SK-N-SH (cell line): ENCODE measurements around the gene MPPED2. TPM values are rescaled to one million over a fixed set of nuclear protein-coding genes. Genes with fewer than 3 reads are reported as not detected.

Source experiments
- CTCF ChIA-PET: fragments of 300-600, 350-600 bp; formaldehyde crosslinking; extraction: SDS; loops from one replicate; lab custom pipeline; 2021; lab: Yijun Ruan, JAX
- POLR2A ChIA-PET: fragments of 350-600 bp; sonication (Branson Sonifier 250); formaldehyde crosslinking; extraction: SDS; loops from one replicate; lab custom pipeline; 2020; ENCODE audit warnings: antibody characterized with exemption, inconsistent platforms; lab: Yijun Ruan, JAX
- DNase-seq: peaks from one replicate; pipeline ENCODE4 v3.0.0; 2012
- H2AFZ ChIP-seq: fragments of 200-600 bp; sonication (generic); 2 replicates; pipeline ENCODE4 v1.8.1; 2016; ENCODE audit warnings: antibody characterized with exemption, mild to moderate bottlenecking, low read depth
- H3F3A ChIP-seq: fragments of 200-600 bp; sonication (generic); replicated peaks from 2 replicates; pipeline ENCODE3; 2016; ENCODE audit warnings: antibody characterized with exemption, mild to moderate bottlenecking; ENCODE audit not compliant: insufficient read depth
- H3K27ac ChIP-seq, 2 experiments: fragments of 200-500 bp in 1 of 2; fragments of 200-600 bp in 1 of 2; sonication (Bioruptor generic) in 1 of 2; sonication (generic), shearing (Covaris generic) in 1 of 2; 2 replicates each; pipeline versions ENCODE4 v1.5.1 to v1.6.1; 2014 to 2016; ENCODE audit warnings: low read depth in 2 of 2, inconsistent platforms in 1 of 2, low read length in 1 of 2, mild to moderate bottlenecking in 1 of 2, mixed read lengths in 1 of 2
- H3K27me3 ChIP-seq: fragments of 200-600 bp; sonication (generic), shearing (Covaris generic); 2 replicates; pipeline ENCODE4 v1.6.1; 2016; ENCODE audit warnings: mixed run types; ENCODE audit not compliant: insufficient read depth
- H3K36me3 ChIP-seq, 2 experiments: fragments of 200-500 bp in 1 of 2; fragments of 200-600 bp in 1 of 2; sonication (Bioruptor generic) in 1 of 2; sonication (generic) in 1 of 2; replicated peaks in 1 of 2; 2 replicates each; pipeline versions ENCODE3 to v1.5.1; 2014 to 2016; ENCODE audit warnings: low read length in 1 of 2, mild to moderate bottlenecking in 1 of 2; ENCODE audit not compliant: insufficient read depth in 2 of 2, control insufficient read depth in 1 of 2
- H3K4me1 ChIP-seq, 2 experiments: fragments of 200-500 bp in 1 of 2; fragments of 200-600 bp in 1 of 2; sonication (Bioruptor generic) in 1 of 2; sonication (generic), shearing (Covaris generic) in 1 of 2; 2 replicates each; pipeline versions ENCODE4 v1.5.1 to v1.6.1; 2014 to 2016; ENCODE audit warnings: low read depth in 1 of 2, low read length in 1 of 2, mixed run types in 1 of 2; ENCODE audit not compliant: insufficient read depth in 2 of 2, control insufficient read depth in 1 of 2
- H3K4me2 ChIP-seq: fragments of 200-600 bp; sonication (generic), shearing (Covaris generic); 2 replicates; pipeline ENCODE4 v1.6.1; 2017; ENCODE audit warnings: mixed run types
- H3K4me3 ChIP-seq, 2 experiments: fragments of 200-500 bp in 1 of 2; fragments of 200-600 bp in 1 of 2; sonication (Bioruptor generic) in 1 of 2; sonication (generic), shearing (Covaris generic) in 1 of 2; 2 replicates each; pipeline versions ENCODE4 v1.5.1 to v1.8.1; 2014 to 2016; ENCODE audit warnings: low read depth in 2 of 2, inconsistent platforms in 1 of 2, low read length in 1 of 2, mild to moderate bottlenecking in 1 of 2, mixed read lengths in 1 of 2, moderate library complexity in 1 of 2
- H3K79me2 ChIP-seq: fragments of 200-600 bp; sonication (generic); 2 replicates; pipeline ENCODE4 v1.8.1; 2017; ENCODE audit warnings: mild to moderate bottlenecking; ENCODE audit not compliant: insufficient read depth
- H3K9ac ChIP-seq: fragments of 200-600 bp; sonication (generic); 2 replicates; pipeline ENCODE4 v1.6.1; 2017; ENCODE audit warnings: mixed run types
- H3K9me2 ChIP-seq: fragments of 200-600 bp; sonication (generic); 2 replicates; pipeline ENCODE4 v1.6.1; 2017; ENCODE audit warnings: mixed run types
- H3K9me3 ChIP-seq: fragments of 200-600 bp; sonication (generic); 2 replicates; pipeline ENCODE4 v1.6.1; 2017; ENCODE audit warnings: mixed run types, mild to moderate bottlenecking, moderate library complexity
- H4K20me1 ChIP-seq: fragments of 200-600 bp; sonication (generic); 2 replicates; pipeline ENCODE4 v1.6.1; 2017; ENCODE audit warnings: mild to moderate bottlenecking, mixed run types; ENCODE audit not compliant: insufficient read depth
- EP300 ChIP-seq, 2 experiments: IDR thresholded peaks; 2 replicates each; pipeline versions ENCODE4 v1.4.0 to v1.6.1; 2012; ENCODE audit warnings: borderline replicate concordance in 1 of 2, low read depth in 1 of 2, low read length in 1 of 2
- EZH2phosphoT487 ChIP-seq: fragments of 200-600 bp; sonication (generic); IDR thresholded peaks from 2 replicates; pipeline ENCODE4 v1.6.1; 2017; ENCODE audit warnings: low read depth, mixed run types, mild to moderate bottlenecking, antibody characterized with exemption, moderate library complexity, borderline replicate concordance
- FOXJ3 ChIP-seq: sonication (generic); formaldehyde crosslinking; IDR thresholded peaks from 2 replicates; pipeline ENCODE4 v1.5.1; 2020; ENCODE audit warnings: mild to moderate bottlenecking, missing genetic modification reagents
- FOXM1 ChIP-seq: IDR thresholded peaks from 2 replicates; pipeline ENCODE4 v1.4.0; 2012; ENCODE audit warnings: low read depth, mild to moderate bottlenecking
- GABPA ChIP-seq: IDR thresholded peaks from 2 replicates; pipeline ENCODE4 v1.4.0; 2012; ENCODE audit warnings: low read depth, mild to moderate bottlenecking
- MEF2A ChIP-seq: IDR thresholded peaks from 2 replicates; pipeline ENCODE4 v1.4.0; 2012; ENCODE audit warnings: low read depth, borderline replicate concordance
- MXI1 ChIP-seq: IDR thresholded peaks from 2 replicates; pipeline ENCODE4 v1.6.1; 2012; ENCODE audit warnings: mild to moderate bottlenecking, low read depth, low read length, improper control_type of control experiment
- NRF1 ChIP-seq: IDR thresholded peaks from 2 replicates; pipeline ENCODE4 v1.6.1; 2012; ENCODE audit warnings: low read depth, mild to moderate bottlenecking, low read length
- POLR2AphosphoS5 ChIP-seq: IDR thresholded peaks from 2 replicates; pipeline ENCODE4 v1.6.1; 2012; ENCODE audit warnings: low read depth, low read length
- RCOR1 ChIP-seq: fragments of 150-350 bp; IDR thresholded peaks from 2 replicates; pipeline ENCODE4 v1.6.1; 2017; ENCODE audit warnings: antibody characterized with exemption, low read length
- RXRA ChIP-seq: IDR thresholded peaks from 2 replicates; pipeline ENCODE4 v1.4.0; 2012; ENCODE audit warnings: low read depth, mild to moderate bottlenecking, borderline replicate concordance
- SMC3 ChIP-seq: IDR thresholded peaks from 2 replicates; pipeline ENCODE4 v1.6.1; 2012; ENCODE audit warnings: low read depth, low read length, improper control_type of control experiment
- TAF1 ChIP-seq: IDR thresholded peaks from 2 replicates; pipeline ENCODE4 v1.6.1; 2012; ENCODE audit warnings: low read depth, mild to moderate bottlenecking, low read length, moderate library complexity, borderline replicate concordance
- WGBS: methylation state at CpG from one replicate; pipeline ENCODE4 v1.1.6; 2017; ENCODE audit warnings: low lambda C conversion rate; 5-methylcytosine and 5-hydroxymethylcytosine counted together
- polyA plus RNA-seq, 3 experiments: library from polyadenylated mRNA; depleted of rRNA; stranded (reverse); fragments of >200 nt; gene quantifications; 2 replicates each; pipeline ENCODE4 v1.2.3, GENCODE V29; 2012
- TF ChIP-seq, protein P1 (sequence below): fragments of 200-600 bp; sonication (generic); IDR thresholded peaks from 2 replicates; pipeline ENCODE4 v1.6.1; 2017; ENCODE audit warnings: antibody characterized with exemption, mild to moderate bottlenecking, moderate library complexity
- TF ChIP-seq, protein P2 (sequence below): IDR thresholded peaks from 2 replicates; pipeline ENCODE4; 2012
- TF ChIP-seq, protein P3 (sequence below): fragments of 150-350 bp; IDR thresholded peaks from 2 replicates; pipeline ENCODE4 v1.6.1; 2016; ENCODE audit warnings: mild to moderate bottlenecking, low read depth, low read length
- TF ChIP-seq, protein P4 (sequence below): IDR thresholded peaks from 2 replicates; pipeline ENCODE4 v1.4.0; 2012; ENCODE audit warnings: low read depth
- TF ChIP-seq, protein P5 (sequence below): IDR thresholded peaks from 2 replicates; pipeline ENCODE4 v1.4.0; 2012; ENCODE audit warnings: low read depth, borderline replicate concordance

The MPPED2 gene
- polyA plus RNA-seq, 1 of the 3 experiments (the other 2 are of a cell fraction), result 0.05 TPM

DNA sequence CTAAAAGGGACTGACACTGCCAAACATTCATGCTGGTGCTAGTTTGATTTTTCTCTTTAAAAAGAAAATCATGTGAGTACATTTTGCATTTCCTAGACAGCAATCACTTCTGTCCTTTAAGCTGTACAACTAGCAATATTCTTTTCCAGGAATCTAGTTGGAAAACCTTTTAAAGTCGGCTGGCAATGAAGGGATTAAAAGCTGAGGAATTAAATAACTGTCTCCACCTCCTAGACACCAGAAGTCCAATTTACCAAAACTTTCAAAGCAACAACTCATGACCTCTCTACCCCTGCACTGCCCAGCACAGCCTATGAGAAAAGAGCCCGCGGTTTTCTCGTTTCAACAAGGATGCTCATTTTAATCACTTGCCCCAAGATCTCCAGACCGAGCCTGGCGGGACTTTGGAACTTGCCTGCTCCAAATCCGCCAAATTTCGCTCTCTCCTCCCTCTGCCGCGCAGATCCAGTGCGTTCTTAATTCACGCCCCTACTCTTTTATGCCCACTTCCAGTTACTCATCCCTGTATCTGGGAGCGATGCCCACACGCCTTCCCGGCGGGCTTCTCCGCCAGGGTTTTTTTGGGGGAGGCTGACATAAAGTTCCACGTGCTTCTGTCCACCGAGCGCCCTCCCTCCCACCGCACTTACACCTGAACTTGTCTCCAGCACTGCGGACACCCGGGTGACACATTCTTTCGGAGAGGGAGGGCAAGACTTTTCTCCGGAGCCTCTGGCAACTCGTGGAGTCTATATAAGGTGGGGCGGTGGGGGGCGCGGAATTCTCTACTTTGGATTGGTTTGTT lies 2.5 kb downstream of the MPPED2 start (continued):
- TF ChIP-seq TAF1 (no peak), MXI1 (peak; percentile 63; the same call in 1 of the 2 replicates)
- TF ChIP-seq, all 33 proteins: peak for 1

DNA sequence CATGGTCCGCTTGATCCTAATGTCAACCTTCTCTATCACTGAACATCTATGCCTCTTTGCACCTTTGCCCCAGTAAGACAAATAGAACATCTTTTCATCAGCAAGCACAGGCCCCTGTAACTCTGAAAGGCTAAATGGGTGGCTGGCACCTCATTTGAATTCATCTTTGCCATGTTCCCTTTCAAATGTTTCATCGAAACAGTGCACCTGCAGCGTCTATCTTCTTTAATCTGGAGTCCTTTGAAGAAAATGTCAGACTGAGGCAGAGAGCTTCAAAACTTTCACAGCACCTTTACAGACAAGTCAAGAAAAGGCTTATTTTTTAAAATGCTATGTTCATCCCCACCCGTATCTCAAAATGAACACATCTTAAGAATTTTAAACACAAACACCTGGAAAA lies 3.4 kb downstream of the MPPED2 start:
- TF ChIP-seq, protein P1, sequence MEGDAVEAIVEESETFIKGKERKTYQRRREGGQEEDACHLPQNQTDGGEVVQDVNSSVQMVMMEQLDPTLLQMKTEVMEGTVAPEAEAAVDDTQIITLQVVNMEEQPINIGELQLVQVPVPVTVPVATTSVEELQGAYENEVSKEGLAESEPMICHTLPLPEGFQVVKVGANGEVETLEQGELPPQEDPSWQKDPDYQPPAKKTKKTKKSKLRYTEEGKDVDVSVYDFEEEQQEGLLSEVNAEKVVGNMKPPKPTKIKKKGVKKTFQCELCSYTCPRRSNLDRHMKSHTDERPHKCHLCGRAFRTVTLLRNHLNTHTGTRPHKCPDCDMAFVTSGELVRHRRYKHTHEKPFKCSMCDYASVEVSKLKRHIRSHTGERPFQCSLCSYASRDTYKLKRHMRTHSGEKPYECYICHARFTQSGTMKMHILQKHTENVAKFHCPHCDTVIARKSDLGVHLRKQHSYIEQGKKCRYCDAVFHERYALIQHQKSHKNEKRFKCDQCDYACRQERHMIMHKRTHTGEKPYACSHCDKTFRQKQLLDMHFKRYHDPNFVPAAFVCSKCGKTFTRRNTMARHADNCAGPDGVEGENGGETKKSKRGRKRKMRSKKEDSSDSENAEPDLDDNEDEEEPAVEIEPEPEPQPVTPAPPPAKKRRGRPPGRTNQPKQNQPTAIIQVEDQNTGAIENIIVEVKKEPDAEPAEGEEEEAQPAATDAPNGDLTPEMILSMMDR, result no peak
- TF ChIP-seq RCOR1, result no peak
- no peak for TF ChIP-seq POLR2AphosphoS5
- TF ChIP-seq, protein P2, sequence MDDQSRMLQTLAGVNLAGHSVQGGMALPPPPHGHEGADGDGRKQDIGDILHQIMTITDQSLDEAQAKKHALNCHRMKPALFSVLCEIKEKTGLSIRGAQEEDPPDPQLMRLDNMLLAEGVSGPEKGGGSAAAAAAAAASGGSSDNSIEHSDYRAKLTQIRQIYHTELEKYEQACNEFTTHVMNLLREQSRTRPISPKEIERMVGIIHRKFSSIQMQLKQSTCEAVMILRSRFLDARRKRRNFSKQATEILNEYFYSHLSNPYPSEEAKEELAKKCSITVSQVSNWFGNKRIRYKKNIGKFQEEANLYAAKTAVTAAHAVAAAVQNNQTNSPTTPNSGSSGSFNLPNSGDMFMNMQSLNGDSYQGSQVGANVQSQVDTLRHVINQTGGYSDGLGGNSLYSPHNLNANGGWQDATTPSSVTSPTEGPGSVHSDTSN, result no peak
- no peak for TF ChIP-seq FOXJ3
- no peak for TF ChIP-seq EP300 (IDR thresholded peaks at IDR 0.05; ENCODE audit: borderline replicate concordance in 1 of 2, low read depth in 1 of 2, low read length in 1 of 2)
- TF ChIP-seq, protein P3, sequence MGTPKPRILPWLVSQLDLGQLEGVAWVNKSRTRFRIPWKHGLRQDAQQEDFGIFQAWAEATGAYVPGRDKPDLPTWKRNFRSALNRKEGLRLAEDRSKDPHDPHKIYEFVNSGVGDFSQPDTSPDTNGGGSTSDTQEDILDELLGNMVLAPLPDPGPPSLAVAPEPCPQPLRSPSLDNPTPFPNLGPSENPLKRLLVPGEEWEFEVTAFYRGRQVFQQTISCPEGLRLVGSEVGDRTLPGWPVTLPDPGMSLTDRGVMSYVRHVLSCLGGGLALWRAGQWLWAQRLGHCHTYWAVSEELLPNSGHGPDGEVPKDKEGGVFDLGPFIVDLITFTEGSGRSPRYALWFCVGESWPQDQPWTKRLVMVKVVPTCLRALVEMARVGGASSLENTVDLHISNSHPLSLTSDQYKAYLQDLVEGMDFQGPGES, result no peak
- no peak for TF ChIP-seq NRF1
- no peak for TF ChIP-seq SMC3
- TF ChIP-seq MXI1, result no peak
- no peak for TF ChIP-seq EZH2phosphoT487
- TF ChIP-seq, protein P4, sequence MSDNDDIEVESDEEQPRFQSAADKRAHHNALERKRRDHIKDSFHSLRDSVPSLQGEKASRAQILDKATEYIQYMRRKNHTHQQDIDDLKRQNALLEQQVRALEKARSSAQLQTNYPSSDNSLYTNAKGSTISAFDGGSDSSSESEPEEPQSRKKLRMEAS, result no peak
- TF ChIP-seq, protein P5, sequence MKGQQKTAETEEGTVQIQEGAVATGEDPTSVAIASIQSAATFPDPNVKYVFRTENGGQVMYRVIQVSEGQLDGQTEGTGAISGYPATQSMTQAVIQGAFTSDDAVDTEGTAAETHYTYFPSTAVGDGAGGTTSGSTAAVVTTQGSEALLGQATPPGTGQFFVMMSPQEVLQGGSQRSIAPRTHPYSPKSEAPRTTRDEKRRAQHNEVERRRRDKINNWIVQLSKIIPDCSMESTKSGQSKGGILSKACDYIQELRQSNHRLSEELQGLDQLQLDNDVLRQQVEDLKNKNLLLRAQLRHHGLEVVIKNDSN, result no peak
- no peak for TF ChIP-seq TAF1
- no peak for TF ChIP-seq MEF2A
- TF ChIP-seq RXRA, result no peak
- no peak for TF ChIP-seq FOXM1
- TF ChIP-seq GABPA, result no peak
- Histone ChIP-seq H3K9me2 (no peaks in the 10 kb centered on the region), H4K20me1 (no peaks in the 10 kb centered on the region), H2AFZ (no peak overlapping the region), H3K4me1 (peaks cover 4 to 10% of the 10 kb centered on the region in 2 experiments; a peak in 3 of 4 replicates), H3K27me3 (peaks cover 32% of the 10 kb centered on the region), H3K36me3 (no peaks in the 10 kb centered on the region), H3K27ac (no peak overlapping the region), H3K4me2 (no peak overlapping the region), H3K4me3 (no peak overlapping the region), H3K79me2 (no peaks in the 10 kb centered on the region), H3K9me3 (no peaks in the 10 kb centered on the region), H3K9ac (no peak overlapping the region), H3F3A (no peaks in the 10 kb centered on the region)
- ChIA-PET CTCF (no interaction called here), POLR2A (no interaction called here)
- no peak for DNase-seq
- WGBS, result 69% methylated on average over 4 of the region's 4 CpGs
